PC-3 (cell line): ENCODE results near the gene HPGD. TPM values are rescaled to one million over a fixed set of nuclear protein-coding genes. Genes with fewer than 3 reads are reported as not detected.

Source experiments
- ATAC-seq: fragments of 200-7000 bp; cut with Tn5 transposase; 2 replicates; pipeline ENCODE4 v1.9.1; 2020; ENCODE audit warnings: mild to moderate bottlenecking, moderate library complexity
- BruUV-seq: library from RNA; stranded (reverse); fragments of 400-500 nt; replicated peaks from 2 replicates; lab custom pipeline; 2021; lab: Mats Ljungman, UMichigan
- CTCF ChIA-PET: fragments of 300-600 bp; sonication (Branson Sonifier 250); formaldehyde crosslinking; loops from one replicate; lab custom pipeline; 2022; ENCODE audit warnings: antibody characterized with exemption; lab: Charles Lee
- POLR2A ChIA-PET: fragments of 300-600 bp; sonication (Branson Sonifier 250); formaldehyde crosslinking; loops from one replicate; lab custom pipeline; 2022; ENCODE audit warnings: antibody characterized with exemption; ENCODE audit not compliant: unreplicated experiment; lab: Charles Lee
- DNase-seq: peaks from one replicate; pipeline ENCODE4 v3.0.0-alpha.2; 2015
- H2AFZ ChIP-seq: fragments of 300-600 bp; sonication (generic); 2 replicates; pipeline ENCODE4 v1.6.0; 2016; ENCODE audit warnings: antibody characterized with exemption, low read length
- H3F3A ChIP-seq: fragments of 300-600 bp; sonication (generic); one replicate; pipeline ENCODE4 v1.6.0; 2017; ENCODE audit warnings: antibody characterized with exemption, low read length, control low read depth, mild to moderate bottlenecking; ENCODE audit not compliant: unreplicated experiment
- H3K27ac ChIP-seq: fragments of 300-600 bp; sonication (generic); 2 replicates; pipeline ENCODE4 v1.5.1; 2016; ENCODE audit warnings: mild to moderate bottlenecking, low read length
- H3K27me3 ChIP-seq: fragments of 300-600 bp; sonication (generic); 2 replicates; pipeline ENCODE4 v1.6.1; 2016; ENCODE audit warnings: low read length, mixed read lengths
- H3K36me3 ChIP-seq: fragments of 300-600 bp; sonication (generic); 2 replicates; pipeline ENCODE4 v1.6.1; 2016; ENCODE audit warnings: low read depth, mixed run types, low read length, mixed read lengths
- H3K4me1 ChIP-seq: fragments of 300-600 bp; sonication (generic); 2 replicates; pipeline ENCODE4 v1.5.1; 2016; ENCODE audit warnings: low read length; ENCODE audit not compliant: insufficient read depth
- H3K4me2 ChIP-seq: fragments of 300-600 bp; sonication (generic); 2 replicates; pipeline ENCODE4 v1.6.0; 2016; ENCODE audit warnings: low read length
- H3K4me3 ChIP-seq: fragments of 300-600 bp; sonication (generic); 2 replicates; pipeline ENCODE4 v1.5.1; 2016; ENCODE audit warnings: mild to moderate bottlenecking, low read length, mixed read lengths
- H3K79me2 ChIP-seq: fragments of 300-600 bp; sonication (generic); 2 replicates; pipeline ENCODE4 v1.6.1; 2017; ENCODE audit warnings: low read length, mixed read lengths
- H3K9ac ChIP-seq: fragments of 300-600 bp; sonication (generic); 2 replicates; pipeline ENCODE4 v1.6.0; 2016; ENCODE audit warnings: mild to moderate bottlenecking, low read length
- H3K9me2 ChIP-seq: fragments of 300-600 bp; sonication (generic); replicated peaks from 2 replicates; pipeline ENCODE4 v1.6.1; 2016; ENCODE audit warnings: mixed run types, low read length, mixed read lengths
- H3K9me3 ChIP-seq: fragments of 300-600 bp; sonication (generic); 2 replicates; pipeline ENCODE4 v1.6.1; 2016; ENCODE audit warnings: low read length, mixed read lengths
- H4K20me1 ChIP-seq: fragments of 300-600 bp; sonication (generic); 2 replicates; pipeline ENCODE4 v1.6.1; 2016; ENCODE audit warnings: low read length, mixed read lengths
- EZH2 ChIP-seq: fragments of 300-600 bp; sonication (generic); IDR thresholded peaks from one replicate; pipeline ENCODE4 v1.6.1; 2017; ENCODE audit warnings: antibody characterized with exemption, mild to moderate bottlenecking, low read length; ENCODE audit not compliant: unreplicated experiment
- EZH2phosphoT487 ChIP-seq: fragments of 300-600 bp; sonication (generic); IDR thresholded peaks from 2 replicates; pipeline ENCODE4 v1.6.1; 2018; ENCODE audit warnings: mild to moderate bottlenecking, antibody characterized with exemption, low read length, borderline replicate concordance
- intact Hi-C: fragments of 100-400 bp; cut with micrococcal nuclease; formaldehyde crosslinking; loops from 2 replicates; pipeline ENCODE4 v1.9.0; 2023
- total RNA-seq: library from RNA; depleted of rRNA; stranded (reverse); fragments of >200 nt; gene quantifications from 2 replicates; pipeline ENCODE4 v1.2.3, GENCODE V29; 2014
- TF ChIP-seq, protein P1 (sequence below): fragments of 300-600 bp; sonication (generic); conservative IDR thresholded peaks from 2 replicates; pipeline ENCODE4 v1.5.1; 2017; ENCODE audit warnings: antibody characterized with exemption, low read depth, mild to moderate bottlenecking, low read length

Gene HPGD
- total RNA-seq, 1 experiment from 2014 or later: 33.5 TPM

DNA sequence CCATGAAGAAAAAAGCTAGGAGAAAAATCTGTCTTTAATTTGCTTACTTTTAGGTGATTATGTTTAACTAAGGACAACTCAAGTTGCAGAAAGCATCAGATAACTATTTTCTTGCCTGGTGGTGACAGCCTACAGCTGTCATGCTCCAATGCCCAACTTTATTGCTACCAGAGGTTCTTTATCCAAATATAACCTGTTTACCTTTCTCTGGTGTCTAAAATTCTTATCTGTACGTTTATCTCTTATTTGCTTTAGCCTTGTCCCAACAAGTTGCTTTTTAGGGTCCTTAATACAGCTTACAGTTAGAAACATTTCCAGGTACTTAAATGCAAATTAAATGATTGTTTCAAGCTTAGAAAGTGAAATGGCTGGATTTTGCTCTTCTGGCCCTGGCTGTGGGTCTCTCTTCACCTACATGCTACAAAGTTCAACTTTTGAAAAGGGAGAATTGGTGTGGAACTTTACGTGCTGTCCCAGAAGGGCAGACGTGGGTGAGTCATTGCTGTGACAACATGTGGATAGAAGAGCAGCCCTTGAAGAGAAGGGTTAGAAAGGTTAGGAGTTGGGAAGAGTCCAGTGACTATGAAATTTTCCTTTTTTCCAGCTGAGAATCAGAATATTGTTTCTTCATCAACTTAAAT is 60.7 kb downstream of the HPGD start:
- TF ChIP-seq EZH2: no peak
- H4K20me1 ChIP-seq: no peaks in the 10 kb centered on the region
- peaks cover 3% of the 10 kb centered on the region for H3F3A ChIP-seq
- H3K79me2 ChIP-seq: no peaks in the 10 kb centered on the region
- BruUV-seq: no TSS peak
- no peak overlapping the region for H3K4me3 ChIP-seq
- peaks cover 25% of the 10 kb centered on the region for H3K4me1 ChIP-seq
- no peaks in the 10 kb centered on the region for H3K36me3 ChIP-seq
- no peaks in the 10 kb centered on the region for H3K27me3 ChIP-seq
- ChIA-PET CTCF (no interaction called here), POLR2A (no interaction called here)
- DNase-seq (peak; percentile 61), ATAC-seq (peak; percentile 88)
- peak overlapping the region; percentile 56 for H3K4me2 ChIP-seq
- no peaks in the 10 kb centered on the region for H3K9me2 ChIP-seq
- peak overlapping the region; percentile 85 for H3K27ac ChIP-seq
- intact Hi-C loops: no loop called here
- H3K9me3 ChIP-seq: no peaks in the 10 kb centered on the region
- H3K9ac ChIP-seq: no peak overlapping the region
- H2AFZ ChIP-seq: peak overlapping the region; percentile 33; the same call in 1 of the 2 replicates

DNA sequence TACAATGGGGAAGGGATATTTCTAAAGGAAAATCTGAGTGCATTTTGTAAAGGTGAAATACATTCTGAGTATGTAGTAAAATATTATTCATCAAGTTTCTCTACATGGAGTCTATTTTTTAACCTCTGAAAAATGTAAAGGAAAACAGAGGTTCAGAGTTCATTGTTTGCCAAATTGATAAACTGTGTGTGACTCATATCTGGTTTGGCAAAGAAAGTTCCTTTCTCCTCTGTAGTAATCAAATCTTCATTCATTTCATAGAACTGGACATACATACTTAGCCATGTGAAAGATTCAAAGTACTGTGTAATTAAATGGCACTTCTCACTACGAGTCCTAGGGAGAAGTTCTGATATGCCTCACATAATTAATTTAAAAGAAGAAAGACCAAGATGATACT is 61.6 kb downstream of the HPGD start:
- H3K27ac ChIP-seq: peak overlapping the region; percentile 85
- peaks cover 25% of the 10 kb centered on the region for H3K4me1 ChIP-seq
- H3K4me2 ChIP-seq: peak overlapping the region; percentile 56
- no peaks in the 10 kb centered on the region for H3K36me3 ChIP-seq
- H3K9me2 ChIP-seq: no peaks in the 10 kb centered on the region
- H3K4me3 ChIP-seq: no peak overlapping the region
- ChIA-PET POLR2A (no interaction called here), CTCF (no interaction called here)
- TF ChIP-seq EZH2phosphoT487 (no peak), EZH2 (no peak)
- TF ChIP-seq, protein P1, sequence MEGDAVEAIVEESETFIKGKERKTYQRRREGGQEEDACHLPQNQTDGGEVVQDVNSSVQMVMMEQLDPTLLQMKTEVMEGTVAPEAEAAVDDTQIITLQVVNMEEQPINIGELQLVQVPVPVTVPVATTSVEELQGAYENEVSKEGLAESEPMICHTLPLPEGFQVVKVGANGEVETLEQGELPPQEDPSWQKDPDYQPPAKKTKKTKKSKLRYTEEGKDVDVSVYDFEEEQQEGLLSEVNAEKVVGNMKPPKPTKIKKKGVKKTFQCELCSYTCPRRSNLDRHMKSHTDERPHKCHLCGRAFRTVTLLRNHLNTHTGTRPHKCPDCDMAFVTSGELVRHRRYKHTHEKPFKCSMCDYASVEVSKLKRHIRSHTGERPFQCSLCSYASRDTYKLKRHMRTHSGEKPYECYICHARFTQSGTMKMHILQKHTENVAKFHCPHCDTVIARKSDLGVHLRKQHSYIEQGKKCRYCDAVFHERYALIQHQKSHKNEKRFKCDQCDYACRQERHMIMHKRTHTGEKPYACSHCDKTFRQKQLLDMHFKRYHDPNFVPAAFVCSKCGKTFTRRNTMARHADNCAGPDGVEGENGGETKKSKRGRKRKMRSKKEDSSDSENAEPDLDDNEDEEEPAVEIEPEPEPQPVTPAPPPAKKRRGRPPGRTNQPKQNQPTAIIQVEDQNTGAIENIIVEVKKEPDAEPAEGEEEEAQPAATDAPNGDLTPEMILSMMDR: no peak
- no peak overlapping the region for H3K9ac ChIP-seq
- H4K20me1 ChIP-seq: no peaks in the 10 kb centered on the region
- peak; percentile 13; the same call in 1 of the 2 replicates for ATAC-seq
- no TSS peak for BruUV-seq
- peaks cover 3% of the 10 kb centered on the region for H3F3A ChIP-seq
- peak; percentile 70 for DNase-seq
- H3K27me3 ChIP-seq: no peaks in the 10 kb centered on the region
- intact Hi-C loops: no loop called here
- H3K9me3 ChIP-seq: no peaks in the 10 kb centered on the region
- H2AFZ ChIP-seq: no peak overlapping the region
- no peaks in the 10 kb centered on the region for H3K79me2 ChIP-seq

DNA sequence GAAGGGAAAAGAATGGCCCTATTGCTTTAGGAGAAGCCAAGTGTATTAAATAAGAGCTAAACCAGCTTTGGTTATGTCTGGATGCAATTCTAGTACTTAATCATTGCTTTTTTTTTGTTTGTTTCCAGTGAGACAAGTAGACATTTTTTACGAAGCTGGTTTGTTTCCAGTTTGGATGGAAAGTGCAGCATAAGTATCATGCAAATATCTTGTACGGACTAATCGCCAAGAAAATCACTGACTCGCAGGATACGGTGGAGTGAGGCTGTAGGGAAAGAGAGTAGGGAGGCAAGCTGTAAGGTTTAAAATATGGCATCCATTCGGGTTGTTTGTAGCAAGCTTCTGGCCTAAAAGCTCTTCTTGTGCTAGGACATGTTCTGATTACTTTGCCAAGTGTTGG is 64.8 kb downstream of the HPGD start:
- intact Hi-C loops: no loop called here
- no peak overlapping the region for H3K4me2 ChIP-seq
- peaks cover 3% of the 10 kb centered on the region for H3F3A ChIP-seq
- H3K9me2 ChIP-seq: no peaks in the 10 kb centered on the region
- no peak overlapping the region for H3K9ac ChIP-seq
- ChIA-PET CTCF (no interaction called here), POLR2A (interaction anchor here (0.5 kb wide), 1 partner anchor 59 kb away, joined by 4 read pairs; no protein-coding TSS in a partner anchor)
- H4K20me1 ChIP-seq: no peaks in the 10 kb centered on the region
- ATAC-seq (no peak), DNase-seq (no peak)
- TF ChIP-seq EZH2: no peak
- TF ChIP-seq, protein P1: no peak
- no peak for TF ChIP-seq EZH2phosphoT487
- no TSS peak for BruUV-seq
- no peaks in the 10 kb centered on the region for H3K27me3 ChIP-seq
- H3K9me3 ChIP-seq: no peaks in the 10 kb centered on the region
- H3K79me2 ChIP-seq: no peaks in the 10 kb centered on the region
- H3K27ac ChIP-seq: no peak overlapping the region
- H3K4me3 ChIP-seq: no peak overlapping the region
- H3K4me1 ChIP-seq: peaks cover 25% of the 10 kb centered on the region
- H2AFZ ChIP-seq: no peak overlapping the region
- no peaks in the 10 kb centered on the region for H3K36me3 ChIP-seq
